GM18507 (cell line): ENCODE data around the gene ITPKC.
"Not testable (repeated sequence)": the region's sequence is repeated elsewhere in the genome, so short reads cannot be mapped to it uniquely, and the experiment has no call there.

Experiments used
- DNase-seq: peaks from one replicate; pipeline ENCODE4 v3.0.0; 2011; ENCODE audit warnings: low read depth; ENCODE audit not compliant: insufficient read length; ENCODE audit errors: extremely low spot score
- FAIRE-seq: peaks from 2 replicates; lab custom pipeline; 2011; peaks lifted over from hg19 to GRCh38; lab: Jason Lieb, UNC

ITPKC gene

DNA sequence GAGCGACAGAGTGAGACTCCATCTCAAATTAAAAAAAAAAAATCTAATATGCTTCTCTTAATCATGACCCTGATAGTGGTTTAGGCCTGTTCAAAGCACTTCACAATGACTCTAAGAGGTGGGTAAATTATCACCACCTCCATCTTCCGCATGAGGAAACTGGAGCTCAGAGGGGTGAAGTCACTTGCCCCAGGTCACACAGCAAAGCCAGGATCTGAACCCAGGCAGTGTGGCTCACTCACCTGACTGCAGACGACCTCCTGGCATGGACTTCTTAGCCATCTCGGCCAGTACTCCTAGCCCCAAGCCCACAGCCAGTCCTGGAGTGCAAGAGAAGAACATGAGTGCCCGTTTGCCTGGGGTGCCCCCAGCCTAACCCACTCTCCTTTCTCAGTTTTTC, 7.1 kb upstream of the ITPKC start:
- FAIRE-seq = no peak
- DNase-seq = no peak

DNA sequence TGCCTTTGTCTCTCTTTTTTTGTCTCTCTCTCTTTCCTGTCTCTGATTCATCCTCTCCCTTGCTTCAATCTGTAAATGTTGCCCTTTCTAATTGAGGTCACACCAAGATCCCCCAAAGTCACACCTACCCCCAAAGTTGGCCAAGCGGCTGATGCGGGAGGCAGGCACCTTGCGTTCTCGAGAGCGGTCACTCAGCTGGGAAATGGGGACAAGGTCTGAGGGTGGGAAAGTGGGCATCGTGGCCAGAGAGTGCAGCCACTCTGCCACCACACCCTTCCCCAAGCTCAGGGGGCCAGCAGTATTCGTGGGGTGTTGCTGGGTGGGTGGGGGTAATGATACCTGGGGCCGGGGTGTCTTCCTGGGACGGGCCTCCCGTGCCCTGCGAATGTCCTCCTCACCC, 3.0 kb upstream of the ITPKC start:
- no peak for FAIRE-seq
- no peak for DNase-seq

DNA sequence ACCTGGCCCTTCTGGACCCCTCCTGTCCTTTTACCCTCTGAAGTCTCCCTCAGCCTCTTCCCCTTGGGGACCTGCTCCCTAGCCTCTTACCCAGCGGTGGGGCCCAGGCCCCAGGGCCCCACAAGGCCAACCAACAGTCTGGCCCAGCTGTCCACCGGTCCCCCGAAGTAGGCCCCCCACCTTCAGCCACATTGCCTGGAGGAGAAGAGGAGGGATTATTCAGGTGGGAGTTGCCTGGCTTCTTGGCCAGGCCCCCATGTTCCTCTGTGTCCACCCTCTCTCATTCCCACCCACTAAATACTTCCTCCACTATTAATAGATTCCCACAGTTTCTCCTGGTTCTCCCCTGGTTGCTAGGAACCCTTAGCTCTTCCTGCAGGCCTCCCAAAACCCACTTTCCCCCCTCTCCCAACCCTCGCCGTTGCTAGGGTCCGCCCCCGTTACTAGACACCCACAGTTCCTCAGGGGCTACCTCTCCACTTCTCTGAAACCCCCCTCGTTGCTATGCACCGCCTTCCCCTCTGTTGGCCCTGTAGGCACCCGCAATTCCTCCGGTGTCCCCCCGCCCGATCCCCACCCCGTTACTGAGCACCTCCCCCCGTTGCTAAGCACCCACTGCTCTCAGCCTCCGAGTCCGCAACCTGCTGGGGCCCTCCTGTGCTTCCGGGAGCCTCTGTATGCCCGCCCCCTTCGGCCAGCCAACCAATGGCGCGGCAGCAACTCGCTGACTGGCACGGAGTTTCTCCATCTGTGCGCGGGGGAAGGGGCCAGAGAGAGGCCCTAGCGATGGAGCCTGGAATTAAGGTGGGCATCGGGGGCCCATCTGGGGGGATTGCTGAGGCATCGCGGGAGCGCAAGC, 2.2 kb upstream of the ITPKC start:
- peak; percentile 89 for FAIRE-seq

DNA sequence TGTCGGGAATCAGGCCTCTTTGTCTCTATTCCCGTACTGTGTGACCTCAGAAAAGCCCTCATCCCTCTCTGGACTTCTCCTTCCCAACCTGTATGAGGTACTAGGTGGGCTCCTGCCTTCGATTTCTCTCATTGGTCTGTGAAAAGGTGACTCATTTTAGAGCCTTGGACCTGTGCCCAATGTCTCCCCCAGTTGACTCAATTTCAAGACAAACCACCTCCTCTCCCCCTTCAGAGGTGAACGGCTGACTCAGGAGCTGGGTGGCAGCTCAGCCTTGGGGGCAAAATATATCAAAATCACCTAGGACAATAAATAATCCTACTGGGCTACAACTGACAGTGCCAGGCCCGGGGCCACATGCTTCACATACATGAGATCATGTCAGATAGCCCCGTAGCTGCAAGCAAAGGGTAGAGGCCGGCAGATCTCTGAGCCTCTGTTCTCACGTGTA, 856 bp upstream of the ITPKC start:
- DNase-seq (no peak), FAIRE-seq (no peak)

More for the DNA sequence above, 2.2 kb upstream of the ITPKC start:
- peak; percentile 88 for DNase-seq

DNA sequence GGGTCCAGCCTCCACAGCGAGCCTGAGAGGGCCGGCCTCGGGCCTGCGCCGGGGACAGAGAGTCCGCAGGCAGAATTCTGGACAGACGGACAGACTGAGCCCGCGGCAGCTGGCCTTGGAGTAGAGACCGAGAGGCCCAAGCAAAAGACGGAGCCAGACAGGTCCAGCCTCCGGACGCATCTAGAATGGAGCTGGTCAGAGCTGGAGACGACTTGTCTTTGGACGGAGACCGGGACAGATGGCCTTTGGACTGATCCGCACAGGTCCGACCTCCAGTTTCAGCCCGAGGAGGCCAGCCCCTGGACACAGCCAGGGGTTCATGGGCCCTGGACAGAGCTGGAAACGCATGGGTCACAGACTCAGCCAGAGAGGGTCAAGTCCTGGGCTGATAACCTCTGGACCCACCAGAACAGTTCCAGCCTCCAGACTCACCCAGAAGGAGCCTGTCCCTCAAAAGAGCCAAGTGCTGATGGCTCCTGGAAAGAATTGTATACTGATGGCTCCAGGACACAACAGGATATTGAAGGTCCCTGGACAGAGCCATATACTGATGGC, 490 bp downstream of the ITPKC start:
- no peak for FAIRE-seq
- DNase-seq = no peak

DNA sequence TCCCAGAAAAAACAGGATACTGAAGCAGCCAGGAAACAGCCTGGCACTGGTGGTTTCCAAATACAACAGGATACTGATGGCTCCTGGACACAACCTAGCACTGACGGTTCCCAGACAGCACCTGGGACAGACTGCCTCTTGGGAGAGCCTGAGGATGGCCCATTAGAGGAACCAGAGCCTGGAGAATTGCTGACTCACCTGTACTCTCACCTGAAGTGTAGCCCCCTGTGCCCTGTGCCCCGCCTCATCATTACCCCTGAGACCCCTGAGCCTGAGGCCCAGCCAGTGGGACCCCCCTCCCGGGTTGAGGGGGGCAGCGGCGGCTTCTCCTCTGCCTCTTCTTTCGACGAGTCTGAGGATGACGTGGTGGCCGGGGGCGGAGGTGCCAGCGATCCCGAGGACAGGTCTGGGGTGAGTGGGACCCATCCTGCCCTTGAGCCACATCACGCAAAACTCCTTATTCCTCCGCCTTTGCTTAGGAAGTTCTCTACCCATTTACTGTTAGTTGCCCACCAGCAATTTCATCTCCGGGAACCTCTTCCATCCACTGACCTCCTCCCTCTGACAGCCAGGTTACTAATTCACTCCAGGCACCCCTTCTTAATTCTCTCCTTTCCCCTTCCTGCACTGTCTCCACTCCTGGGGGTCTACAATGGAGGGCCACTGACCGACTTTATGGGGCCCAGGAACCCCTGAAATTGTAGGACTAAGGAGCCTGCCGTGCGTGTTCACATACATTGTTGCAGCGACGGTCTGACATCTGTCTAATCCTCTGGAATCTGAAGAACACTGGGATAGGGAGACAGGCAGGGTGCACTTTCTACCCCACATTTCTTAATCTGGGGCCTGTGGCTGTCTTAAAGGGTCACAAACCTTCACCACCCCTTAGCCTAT, 1.2 kb downstream of the ITPKC start:
- no peak for FAIRE-seq

DNA sequence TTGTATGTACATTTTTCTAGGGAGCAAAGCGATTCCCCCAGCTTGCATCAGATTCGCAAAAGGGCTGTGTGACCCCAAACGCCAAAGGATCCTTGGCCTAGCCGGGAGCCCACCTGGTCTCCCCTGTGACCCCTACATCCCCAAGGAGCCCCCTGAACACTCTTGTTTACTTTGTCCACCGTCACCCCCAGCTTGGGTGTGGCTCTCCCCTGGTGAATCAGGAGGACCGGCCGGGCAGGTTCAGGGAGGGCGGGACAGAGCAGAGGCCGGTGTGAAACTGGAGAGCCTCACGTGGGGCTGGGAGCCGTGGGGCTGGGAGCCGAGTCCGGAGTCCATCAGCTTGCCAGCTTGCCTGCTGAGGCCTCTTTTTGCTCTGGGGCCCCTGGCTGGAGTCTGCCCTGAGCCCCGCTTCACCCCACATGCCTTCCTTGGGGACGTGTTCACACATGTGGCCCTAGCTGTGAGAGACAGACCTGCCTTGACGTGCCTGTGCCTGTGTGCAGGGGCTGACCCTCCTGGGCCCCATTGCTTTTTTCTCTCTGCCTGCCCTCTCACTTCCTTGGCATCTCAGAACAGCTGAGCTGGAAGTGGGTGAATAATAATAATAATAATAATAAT, 2.0 kb downstream of the ITPKC start:
- DNase-seq = no peak
- FAIRE-seq = no peak

More for the DNA sequence above, 1.2 kb downstream of the ITPKC start:
- DNase-seq = no peak

DNA sequence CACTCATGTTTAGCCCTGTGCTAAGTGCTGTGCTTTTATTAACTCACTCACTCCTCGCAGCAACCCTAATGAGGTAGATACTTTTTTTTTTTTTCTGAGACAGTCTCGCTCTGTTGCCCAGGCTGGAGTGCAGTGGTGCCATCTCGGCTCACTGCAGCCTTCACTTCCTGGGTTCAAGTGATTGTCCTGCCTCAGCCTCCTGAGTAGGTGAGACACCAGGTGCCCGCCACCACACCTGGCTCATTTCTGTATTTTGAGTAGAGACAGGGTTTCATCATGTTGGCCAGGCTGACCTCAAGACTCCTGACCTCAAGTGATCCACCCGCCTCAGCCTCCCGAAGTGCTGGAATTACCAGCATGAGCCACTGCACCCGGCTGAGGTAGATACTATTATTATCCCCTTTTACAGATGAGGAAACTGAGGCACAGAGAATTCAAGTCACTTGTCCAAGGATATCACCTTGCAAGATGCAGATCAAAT, 2.5 kb downstream of the ITPKC start:
- no peak for FAIRE-seq

DNA sequence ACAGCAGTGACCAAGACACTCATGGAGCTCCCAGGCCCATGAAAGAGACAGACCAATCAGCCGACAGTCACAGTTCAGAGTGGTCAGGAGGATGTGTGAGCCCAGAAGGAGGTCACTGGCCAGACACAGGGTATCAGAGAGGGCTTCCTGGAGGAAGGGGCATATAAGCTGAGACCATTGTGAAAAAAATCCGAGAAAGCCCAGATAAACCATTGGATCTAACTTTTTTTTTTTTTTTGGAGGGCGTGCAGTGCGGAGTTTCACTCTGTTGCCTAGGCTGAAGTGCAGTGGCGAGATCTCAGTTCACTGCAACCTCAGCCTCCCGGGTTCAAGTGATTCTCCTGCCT, 4.2 kb downstream of the ITPKC start:
- FAIRE-seq (no peak), DNase-seq (no peak)

More for the DNA sequence above, 2.5 kb downstream of the ITPKC start:
- DNase-seq = no peak

DNA sequence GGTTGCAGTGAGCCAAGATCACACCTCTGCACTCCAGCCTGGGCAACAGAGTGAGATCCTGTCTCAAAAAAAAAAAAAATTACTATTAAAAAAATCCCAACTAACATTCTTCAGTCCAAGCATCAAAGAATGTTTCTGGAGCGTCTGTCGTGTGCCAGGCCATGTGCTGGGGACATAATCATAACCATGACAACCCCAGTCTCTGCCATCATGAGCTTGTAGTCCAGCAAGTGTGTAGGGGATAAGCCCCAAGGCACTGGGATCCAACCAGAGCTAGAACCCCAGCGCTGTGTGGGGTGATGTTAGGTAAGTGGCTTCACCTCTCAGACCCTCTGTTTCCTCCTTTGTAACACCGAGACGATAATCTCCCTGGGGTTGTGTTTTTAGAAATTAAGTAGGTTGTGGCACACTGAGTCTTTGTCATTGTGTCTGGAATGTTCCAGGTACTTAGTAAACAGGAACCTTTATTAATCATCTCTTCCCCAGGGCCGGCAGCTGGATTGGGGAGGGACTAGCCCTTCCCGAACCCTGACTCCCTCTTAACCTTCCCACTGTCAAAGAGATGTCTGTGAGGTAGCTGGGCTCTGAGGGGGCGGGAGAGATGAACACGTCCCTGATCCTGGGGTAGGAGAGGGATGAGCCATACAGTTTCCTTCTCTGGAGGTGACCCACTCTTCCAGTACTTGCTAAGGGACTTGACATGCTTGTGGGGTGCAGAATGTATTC, 5.2 kb downstream of the ITPKC start:
- FAIRE-seq (no peak), DNase-seq (no peak)

DNA sequence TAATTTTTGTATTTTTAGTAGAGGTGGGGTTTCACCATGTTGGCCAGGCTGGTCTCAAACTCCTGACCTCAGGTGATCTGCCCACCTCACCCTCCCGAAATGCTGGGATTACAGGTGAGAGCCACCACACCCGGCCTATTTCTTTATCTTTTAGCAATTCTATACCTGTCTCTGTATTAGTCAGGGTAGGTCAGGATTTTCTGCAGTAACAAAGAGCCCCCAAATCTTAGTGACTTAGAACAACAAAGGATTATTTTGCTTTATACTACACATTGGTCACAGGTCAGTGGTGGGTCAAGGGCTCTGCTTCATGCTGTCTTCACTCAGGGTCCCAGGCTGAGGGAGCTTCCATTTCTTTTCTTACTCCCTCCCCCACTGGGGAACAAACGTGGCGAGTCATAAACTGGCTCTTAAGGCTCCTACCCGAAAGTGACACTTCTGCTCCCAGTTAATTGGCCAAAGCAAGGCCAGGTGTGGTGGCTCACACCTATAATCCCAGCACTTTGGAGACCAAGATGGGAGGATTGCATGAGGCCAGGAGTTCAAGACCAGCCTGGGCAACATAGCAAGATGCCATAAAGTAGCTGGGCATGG, 6.8 kb downstream of the ITPKC start:
- FAIRE-seq (no peak), DNase-seq (no peak)

DNA sequence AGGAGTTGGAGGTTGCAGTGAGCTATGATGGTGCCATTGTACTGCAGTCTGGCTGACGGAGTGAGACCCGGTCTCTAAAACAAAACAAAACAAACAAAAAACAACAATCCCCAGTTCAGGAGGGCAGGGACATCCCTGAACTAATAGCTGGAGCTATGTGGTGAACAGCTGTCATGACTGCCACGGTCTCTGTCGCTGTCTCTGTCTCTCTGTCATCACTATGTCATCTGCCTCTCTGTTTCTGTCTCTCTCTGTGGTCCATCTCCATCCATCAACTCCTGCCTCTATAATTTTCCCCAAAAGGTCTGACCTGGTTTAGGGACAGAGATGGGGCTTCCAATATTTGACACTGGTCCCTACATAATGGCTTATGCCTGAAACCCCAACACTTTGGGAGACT, 7.4 kb downstream of the ITPKC start:
- FAIRE-seq = no peak
- no peak for DNase-seq

DNA sequence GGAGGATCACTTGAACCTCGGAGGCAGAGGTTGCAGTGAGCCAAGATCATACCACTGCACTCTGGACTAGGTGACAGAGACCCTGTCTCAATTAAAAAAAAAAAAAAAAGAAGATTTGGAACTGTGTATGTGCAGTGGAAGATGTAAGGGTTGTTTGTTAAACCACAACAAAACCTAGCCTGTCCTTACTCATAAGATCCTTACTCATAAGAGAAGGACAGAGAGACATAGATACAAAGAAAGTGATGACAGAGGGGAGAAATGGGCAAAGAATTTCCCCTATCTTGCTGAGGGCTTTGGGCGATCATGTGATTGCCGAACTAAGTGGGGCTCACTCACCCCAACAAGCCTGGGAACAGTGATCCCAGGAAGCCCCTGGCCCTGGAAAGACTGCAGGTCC, 7.9 kb downstream of the ITPKC start:
- no peak for DNase-seq
- no peak for FAIRE-seq

DNA sequence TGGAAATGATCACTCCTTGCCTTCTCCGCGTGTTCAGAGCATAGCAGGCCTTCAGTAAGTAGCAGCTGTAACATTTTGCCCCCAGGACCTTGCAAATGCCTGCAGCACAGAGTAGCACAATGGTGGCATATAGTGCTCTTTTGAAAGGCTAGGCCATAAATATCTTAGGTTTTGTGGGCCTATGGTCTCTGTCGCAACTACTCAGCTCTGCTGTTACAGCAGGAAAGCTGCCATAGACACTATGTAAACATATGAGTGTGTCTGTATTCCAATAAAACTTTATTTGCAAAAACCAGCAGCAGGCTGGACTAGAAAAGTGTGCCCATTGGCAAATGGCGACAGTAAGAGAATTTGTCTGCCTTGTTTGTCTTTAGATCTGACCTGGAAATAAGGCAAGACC, 9.4 kb downstream of the ITPKC start:
- DNase-seq = no peak
- no peak for FAIRE-seq

DNA sequence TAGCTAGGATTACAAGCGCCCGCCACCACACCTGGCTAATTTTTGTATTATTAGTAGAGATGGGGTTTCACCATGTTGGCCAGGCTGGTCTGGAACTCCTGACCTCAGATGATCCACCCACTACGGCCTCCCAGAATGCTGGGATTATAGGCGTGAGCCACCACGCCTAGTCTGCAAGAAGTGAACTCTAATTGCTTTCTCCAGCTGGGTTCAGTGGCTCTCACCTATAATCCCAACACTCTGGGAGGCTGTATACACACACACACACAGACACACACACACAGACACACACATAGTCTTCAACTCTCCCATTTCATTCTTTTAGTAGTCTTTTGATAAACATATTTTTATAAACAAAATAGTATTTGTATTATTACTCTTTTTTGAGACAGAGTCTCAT, 13.2 kb downstream of the ITPKC start:
- DNase-seq, FAIRE-seq: not testable (repeated sequence)

DNA sequence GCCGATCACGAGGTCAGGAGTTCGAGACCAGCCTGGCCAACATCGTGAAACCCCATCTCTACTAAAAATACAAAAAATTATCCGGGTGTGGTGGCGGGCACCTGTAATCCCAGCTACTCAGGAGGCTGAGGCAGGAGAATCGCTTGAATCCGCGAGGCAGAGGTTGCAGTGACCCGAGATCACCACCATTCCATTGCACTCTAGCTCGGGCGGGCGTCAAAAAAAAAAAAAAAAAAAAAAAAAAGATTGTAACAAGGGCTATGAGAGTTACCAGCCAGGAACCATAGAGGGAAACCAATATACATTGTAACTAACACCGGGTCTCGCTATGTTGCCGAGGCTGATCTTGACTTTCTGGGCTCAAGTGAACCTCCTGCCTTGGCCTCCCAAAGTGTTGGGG, 15.4 kb downstream of the ITPKC start:
- not testable (repeated sequence) for FAIRE-seq, DNase-seq

DNA sequence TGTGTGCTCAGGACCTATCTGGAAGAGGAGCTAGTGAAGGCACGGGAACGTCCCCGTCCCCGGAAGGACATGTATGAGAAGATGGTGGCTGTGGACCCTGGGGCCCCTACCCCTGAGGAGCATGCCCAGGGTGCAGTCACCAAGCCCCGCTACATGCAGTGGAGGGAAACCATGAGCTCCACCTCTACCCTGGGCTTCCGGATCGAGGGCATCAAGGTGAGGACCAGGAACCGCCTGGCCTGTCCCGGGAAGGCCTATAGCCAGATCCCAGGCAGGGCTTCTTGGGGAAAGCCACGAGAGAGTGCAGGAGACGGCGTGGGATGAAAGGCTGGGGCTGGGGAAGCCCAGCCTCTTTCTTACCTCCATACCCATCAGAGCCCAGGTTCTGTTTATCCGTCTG, 16.2 kb downstream of the ITPKC start:
- FAIRE-seq (no peak), DNase-seq (no peak)

DNA sequence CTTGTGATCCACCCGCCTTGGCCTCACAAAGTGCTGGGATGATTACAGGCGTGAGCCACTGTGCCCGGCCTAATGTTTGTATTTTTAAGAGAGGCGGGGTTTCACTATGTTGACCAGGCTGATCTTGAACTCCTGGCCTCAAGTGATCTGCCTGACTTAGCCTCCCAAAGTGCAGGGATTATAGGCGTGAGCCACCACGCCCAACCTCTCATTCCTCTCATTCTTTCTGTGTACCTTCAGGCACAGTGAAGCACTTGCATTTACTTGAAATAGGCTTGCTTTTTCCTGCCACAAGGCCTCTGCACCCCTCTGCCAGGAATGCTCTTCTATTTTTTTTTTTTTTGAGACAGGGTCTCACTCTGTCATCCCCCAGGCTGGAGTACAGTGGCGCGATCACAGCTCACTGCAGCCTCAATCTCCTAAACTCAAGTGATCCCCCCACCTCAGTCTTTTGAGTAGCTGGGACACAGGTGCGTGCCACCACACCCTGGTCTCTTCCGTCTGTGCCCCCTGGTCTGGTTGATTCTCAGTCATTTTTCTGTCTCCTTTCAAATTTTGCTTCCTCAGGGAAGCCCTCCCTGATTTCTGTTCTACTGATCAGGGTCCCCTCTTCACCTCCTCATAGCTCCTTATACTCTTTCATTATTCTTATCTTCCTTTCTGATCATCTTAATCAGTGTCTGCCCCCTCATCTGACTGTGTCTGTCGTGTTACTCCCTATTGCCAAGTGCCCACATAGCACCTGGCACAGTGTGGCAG, 18.3 kb downstream of the ITPKC start:
- DNase-seq = no peak
- FAIRE-seq = no peak
